GM12864 (cell line): ENCODE data around the gene RPGR.

Experiments used
- DNase-seq: peaks from one replicate; pipeline ENCODE4 v3.0.0-alpha.2; 2011; ENCODE audit warnings: low read depth
- H3K4me3 ChIP-seq: 2 replicates; pipeline ENCODE4 v1.5.1; 2011; ENCODE audit warnings: mild to moderate bottlenecking, low read depth, low read length, control low read depth
- TF ChIP-seq, protein P1 (sequence below): IDR thresholded peaks from 2 replicates; pipeline ENCODE4 v1.5.1; 2011; ENCODE audit warnings: low read depth, mild to moderate bottlenecking, moderate library complexity, low read length, control low read depth, inconsistent platforms; ENCODE audit errors: missing control alignments

The RPGR gene

DNA sequence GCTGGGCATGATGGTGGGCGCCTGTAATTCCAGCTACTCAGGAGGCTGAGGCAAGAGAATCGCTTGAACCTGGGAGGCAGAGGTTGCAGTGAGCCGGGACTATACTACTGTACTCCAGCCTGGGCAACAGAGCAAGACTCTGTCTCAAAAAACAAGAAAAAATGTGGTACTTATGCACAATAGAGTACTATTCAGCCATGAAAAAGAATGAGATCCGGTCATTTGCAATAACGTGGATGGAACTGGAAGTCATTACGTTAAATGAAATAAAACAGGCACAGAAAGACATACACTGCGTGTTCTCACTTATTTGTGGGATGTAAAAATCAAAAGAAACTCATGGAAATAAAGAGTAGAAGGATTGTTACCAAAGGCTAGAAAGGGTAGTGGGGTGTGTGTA, 12.1 kb downstream of the RPGR start:
- no peak for DNase-seq
- TF ChIP-seq, protein P1, sequence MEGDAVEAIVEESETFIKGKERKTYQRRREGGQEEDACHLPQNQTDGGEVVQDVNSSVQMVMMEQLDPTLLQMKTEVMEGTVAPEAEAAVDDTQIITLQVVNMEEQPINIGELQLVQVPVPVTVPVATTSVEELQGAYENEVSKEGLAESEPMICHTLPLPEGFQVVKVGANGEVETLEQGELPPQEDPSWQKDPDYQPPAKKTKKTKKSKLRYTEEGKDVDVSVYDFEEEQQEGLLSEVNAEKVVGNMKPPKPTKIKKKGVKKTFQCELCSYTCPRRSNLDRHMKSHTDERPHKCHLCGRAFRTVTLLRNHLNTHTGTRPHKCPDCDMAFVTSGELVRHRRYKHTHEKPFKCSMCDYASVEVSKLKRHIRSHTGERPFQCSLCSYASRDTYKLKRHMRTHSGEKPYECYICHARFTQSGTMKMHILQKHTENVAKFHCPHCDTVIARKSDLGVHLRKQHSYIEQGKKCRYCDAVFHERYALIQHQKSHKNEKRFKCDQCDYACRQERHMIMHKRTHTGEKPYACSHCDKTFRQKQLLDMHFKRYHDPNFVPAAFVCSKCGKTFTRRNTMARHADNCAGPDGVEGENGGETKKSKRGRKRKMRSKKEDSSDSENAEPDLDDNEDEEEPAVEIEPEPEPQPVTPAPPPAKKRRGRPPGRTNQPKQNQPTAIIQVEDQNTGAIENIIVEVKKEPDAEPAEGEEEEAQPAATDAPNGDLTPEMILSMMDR: no peak
- H3K4me3 ChIP-seq: no peak overlapping the region

DNA sequence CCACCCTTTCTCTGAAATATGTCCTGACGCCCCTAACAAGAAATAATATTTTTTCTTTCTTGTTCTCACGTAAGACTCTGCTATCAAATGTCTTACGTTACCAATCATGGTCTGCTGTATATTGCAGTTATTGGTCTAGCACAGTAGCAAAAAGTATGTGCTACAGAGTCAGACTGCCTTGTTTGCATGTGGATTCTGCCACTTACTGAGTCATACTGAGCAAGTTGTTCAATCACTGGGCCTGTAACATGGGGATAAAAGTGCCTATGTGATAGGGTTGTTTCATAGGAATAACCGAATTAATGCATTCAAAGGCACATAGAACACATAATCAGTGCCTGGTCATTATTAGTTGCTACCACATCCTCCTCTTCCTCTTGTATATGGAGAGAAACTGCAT, 14.1 kb downstream of the RPGR start:
- no peak overlapping the region for H3K4me3 ChIP-seq
- TF ChIP-seq, protein P1: no peak
- DNase-seq: no peak

GRCh38 chrX:38312436-38312835, 14.9 kb downstream of the RPGR start:
- DNase-seq: no peak

GRCh38 chrX:38311743-38312142, 15.6 kb downstream of the RPGR start:
- no peak for DNase-seq
- no peak overlapping the region for H3K4me3 ChIP-seq
- TF ChIP-seq, protein P1: no peak

More at GRCh38 chrX:38312436-38312835, 14.9 kb downstream of the RPGR start:
- TF ChIP-seq, protein P1: no peak
- no peak overlapping the region for H3K4me3 ChIP-seq

- no peak for DNase-seq
- no peak overlapping the region for H3K4me3 ChIP-seq
- TF ChIP-seq, protein P1: no peak
These were observed 21.3 kb downstream of the RPGR start for GRCh38 chrX:38305971-38306370.

DNA sequence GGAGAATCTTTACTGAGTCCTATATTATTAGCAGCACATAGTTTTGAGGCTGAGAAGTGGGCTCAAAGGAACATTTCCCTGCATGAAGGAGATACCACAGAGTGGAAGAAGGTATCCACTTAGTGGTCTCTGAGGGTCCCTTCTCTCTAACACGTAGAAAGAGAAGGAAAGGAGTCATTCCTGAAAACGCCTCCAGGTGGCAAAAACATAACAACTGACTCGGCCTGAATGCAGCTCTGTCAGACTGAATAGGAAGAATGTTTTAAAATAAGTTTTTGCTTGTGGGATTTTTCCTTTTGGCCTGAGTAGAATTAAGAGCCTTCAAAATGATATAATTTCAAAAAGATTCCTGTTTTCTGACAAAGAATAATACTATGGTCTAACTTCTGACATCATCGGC, 23.3 kb downstream of the RPGR start:
- no peak overlapping the region for H3K4me3 ChIP-seq
- TF ChIP-seq, protein P1: no peak
- no peak for DNase-seq

DNA sequence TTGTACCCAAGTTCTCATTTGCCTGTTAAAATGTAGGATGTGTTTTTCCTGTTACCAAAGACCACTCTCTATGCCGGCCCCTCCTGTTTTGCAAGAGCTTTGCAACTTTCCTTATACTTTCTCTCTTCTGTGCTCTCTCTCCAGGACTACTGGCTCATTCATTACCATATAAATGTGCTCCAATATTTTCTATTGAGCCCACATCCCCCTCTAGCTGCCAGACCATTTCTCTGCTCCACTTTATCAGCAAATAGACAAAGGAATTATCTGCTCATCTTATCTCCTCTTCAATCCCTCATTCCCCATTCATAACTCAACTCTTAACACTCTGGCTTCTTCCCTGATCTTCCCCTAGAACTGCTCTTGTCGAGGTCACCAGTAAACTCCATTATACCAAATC, 33.6 kb downstream of the RPGR start:
- no peak for DNase-seq
- H3K4me3 ChIP-seq: no peak overlapping the region
- TF ChIP-seq, protein P1: no peak
